C4-2B (cell line): ENCODE results near the gene SPHK2.
A peak's percentile ranks its signal among the peaks of the same experiment; 100 is the strongest.

Experiments used
- H3K27ac ChIP-seq: fragments of 450-650 bp; 2 replicates; pipeline ENCODE4 v1.5.1; 2017
- ZFX ChIP-seq: fragments of 450-650 bp; IDR thresholded peaks from 2 replicates; pipeline ENCODE4 v1.6.1; 2017
- TF ChIP-seq, protein P1 (sequence below): fragments of 450-650 bp; conservative IDR thresholded peaks from 2 replicates; pipeline ENCODE4 v1.5.1; 2017; ENCODE audit warnings: mild to moderate bottlenecking

SPHK2 gene

GRCh38 chr19:48618278-48618915 is 909 bp upstream of the SPHK2 start:
- peak overlapping the region; percentile 96 for H3K27ac ChIP-seq
- TF ChIP-seq, protein P1, sequence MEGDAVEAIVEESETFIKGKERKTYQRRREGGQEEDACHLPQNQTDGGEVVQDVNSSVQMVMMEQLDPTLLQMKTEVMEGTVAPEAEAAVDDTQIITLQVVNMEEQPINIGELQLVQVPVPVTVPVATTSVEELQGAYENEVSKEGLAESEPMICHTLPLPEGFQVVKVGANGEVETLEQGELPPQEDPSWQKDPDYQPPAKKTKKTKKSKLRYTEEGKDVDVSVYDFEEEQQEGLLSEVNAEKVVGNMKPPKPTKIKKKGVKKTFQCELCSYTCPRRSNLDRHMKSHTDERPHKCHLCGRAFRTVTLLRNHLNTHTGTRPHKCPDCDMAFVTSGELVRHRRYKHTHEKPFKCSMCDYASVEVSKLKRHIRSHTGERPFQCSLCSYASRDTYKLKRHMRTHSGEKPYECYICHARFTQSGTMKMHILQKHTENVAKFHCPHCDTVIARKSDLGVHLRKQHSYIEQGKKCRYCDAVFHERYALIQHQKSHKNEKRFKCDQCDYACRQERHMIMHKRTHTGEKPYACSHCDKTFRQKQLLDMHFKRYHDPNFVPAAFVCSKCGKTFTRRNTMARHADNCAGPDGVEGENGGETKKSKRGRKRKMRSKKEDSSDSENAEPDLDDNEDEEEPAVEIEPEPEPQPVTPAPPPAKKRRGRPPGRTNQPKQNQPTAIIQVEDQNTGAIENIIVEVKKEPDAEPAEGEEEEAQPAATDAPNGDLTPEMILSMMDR, result no peak
- TF ChIP-seq ZFX, result no peak

- peak overlapping the region; percentile 96 for H3K27ac ChIP-seq
- no peak for TF ChIP-seq ZFX
- TF ChIP-seq, protein P1, result no peak
These were observed 633 bp downstream of the SPHK2 start for GRCh38 chr19:48619692-48620585.

DNA sequence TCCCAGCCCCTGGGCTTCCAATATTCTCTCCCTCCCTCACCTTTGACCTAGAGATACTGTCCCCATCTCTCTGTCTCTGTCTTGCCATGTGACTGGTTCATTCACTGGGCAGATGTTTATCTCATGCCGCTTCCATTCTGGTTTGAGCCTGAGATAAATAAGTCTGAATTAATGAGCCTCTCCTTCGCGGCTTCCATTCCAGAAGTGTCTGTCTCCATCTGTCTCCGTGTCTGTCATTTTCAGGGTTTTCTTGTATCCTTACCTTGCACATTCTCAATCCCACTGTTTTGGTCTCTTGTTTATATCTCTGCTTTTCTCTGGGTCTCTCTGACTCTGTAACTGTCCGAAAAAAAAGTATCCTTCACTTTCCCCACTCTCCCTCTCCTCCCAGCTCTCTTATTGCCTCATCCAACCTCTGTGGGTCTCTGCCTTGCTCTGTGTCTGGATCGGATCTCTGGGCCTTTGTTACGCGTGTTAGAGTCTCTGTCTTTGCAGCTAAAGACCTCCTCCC is 4.3 kb downstream of the SPHK2 start:
- peak overlapping the region; percentile 71 for H3K27ac ChIP-seq
- no peak for TF ChIP-seq ZFX

GRCh38 chr19:48624067-48624594 is 4.8 kb downstream of the SPHK2 start:
- TF ChIP-seq, protein P1, result no peak
- TF ChIP-seq ZFX, result no peak
- H3K27ac ChIP-seq, result peak overlapping the region; percentile 71

DNA sequence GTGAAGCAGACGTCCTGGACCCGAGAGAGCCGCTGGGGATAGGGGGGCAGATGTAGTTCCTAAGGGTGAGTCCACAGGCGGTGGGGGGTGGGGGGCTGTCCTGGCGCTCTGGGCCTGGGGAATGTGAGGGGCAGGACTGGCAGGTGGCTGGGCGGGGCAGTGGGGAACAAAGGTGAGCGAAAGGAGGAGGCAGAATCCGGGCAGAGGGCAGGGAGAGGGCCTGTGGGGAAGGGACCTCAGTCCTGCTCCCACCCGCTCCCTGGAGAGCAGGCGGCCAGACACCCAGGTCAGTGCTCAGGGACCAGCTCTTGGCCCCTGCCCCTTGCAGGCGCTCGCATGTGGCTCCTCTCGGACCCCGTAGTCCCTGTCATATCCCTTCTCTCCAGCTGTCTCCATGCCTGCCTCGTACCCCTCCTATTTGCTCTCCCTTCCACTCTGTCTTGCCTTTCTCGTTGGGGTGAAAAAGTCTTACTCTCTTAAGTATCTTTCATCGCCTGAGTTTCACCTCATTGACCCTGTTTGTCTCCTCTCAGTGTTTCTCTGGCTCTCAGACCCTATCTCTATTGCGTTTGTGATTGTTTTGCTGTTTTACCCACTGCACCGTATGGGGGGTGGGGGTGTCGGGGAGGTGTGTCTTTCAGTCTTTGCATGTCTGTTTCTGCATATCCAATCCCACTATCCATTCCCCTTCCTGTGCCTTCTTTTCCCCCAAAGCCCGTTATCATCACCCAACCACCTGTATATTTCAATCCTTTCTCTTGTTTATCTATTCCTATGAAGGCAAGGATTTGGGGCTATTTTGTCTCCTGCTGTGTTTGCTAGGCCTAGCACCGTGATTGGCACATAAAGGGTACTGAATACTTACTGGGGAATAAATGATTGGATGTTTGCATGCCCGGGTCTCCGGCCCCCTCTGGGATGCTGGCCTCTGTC is 5.8 kb downstream of the SPHK2 start:
- H3K27ac ChIP-seq, result peak overlapping the region; percentile 71
- TF ChIP-seq, protein P1, result no peak
- TF ChIP-seq ZFX, result no peak

- no peak overlapping the region for H3K27ac ChIP-seq
- TF ChIP-seq, protein P1, result no peak
- no peak for TF ChIP-seq ZFX
These were observed 6.6 kb downstream of the SPHK2 start for GRCh38 chr19:48625891-48626327.
